NCI-H446 treated with DMSO at 0.1 percent for 48 hours (cell line): ENCODE measurements around the gene TTC39C.
"Not testable (repeated sequence)": the region's sequence is repeated elsewhere in the genome, so short reads cannot be mapped to it uniquely, and the experiment has no call there.

Source experiments
- DNase-seq: peaks from one replicate; lab custom pipeline; 2025; lab: John Stamatoyannopoulos, UW

Gene TTC39C

DNA sequence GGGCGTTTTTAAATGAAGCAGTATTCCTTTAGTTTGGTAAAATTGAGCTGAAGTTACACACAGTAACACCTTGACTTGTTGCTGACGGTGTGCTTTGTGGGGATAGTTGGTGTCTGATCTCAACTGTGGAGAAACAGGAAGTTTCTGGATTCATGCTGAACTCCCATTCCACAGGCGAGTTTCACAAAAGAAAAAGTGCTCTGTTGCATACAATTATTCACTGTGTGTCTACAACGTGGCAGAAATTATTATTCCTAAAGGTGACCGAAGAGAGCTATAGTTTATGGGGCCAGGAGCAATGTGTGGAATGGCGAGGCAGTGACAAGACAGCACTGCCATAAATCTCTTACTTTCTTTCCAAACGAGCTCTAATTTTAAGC lies 123.8 kb downstream of the TTC39C start:
- no peak for DNase-seq

DNA sequence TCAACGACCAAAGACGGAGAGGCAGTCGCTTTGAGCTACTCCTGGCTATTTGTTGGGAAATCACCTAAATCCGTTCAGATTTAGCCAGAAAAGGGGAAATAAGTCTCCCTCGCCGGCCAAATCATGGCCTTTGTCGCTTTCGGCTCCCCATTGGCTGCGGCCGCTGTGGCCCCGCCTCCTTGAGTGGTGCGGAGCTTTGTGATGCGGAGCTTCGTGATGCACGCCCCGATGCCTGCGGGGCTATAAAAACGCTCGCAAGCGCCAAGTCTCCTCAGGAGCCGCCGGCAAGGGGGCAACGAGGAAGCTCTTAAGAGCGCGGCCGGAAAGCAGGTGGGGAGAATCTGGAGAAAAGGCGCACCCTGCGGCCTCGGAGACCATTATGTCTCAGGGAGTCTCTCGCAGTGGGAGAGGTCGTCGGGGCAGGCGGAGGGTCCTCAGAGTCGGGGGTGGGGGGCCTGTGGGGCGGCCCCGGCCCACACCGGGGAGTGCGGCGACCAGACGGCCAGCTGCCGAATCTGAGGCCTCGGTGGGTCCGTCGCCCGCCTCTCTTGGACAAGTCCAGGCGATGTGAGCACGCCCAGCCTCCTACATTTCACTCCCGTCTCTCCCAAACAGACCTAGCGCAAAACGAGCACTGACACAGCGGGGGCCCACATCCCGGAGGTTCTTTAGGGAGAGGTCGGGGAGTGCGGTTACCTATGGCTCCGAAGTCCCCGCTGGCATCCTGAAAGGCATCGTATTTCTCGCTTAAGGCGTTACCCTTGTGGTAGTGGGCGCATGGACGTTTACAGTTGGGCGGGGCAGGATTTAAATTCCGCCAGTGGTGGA lies 124.4 kb downstream of the TTC39C start, which contains the start of gene CABYR:
TSS of gene CABYR (plus strand) at position 274 of the 828 bp plus-strand sequence. CDS start 4,053 bp downstream, outside the sequence.
- peak; percentile 44 for DNase-seq

GRCh38 chr18:24140697-24141096 lies 126.1 kb downstream of the TTC39C start:
- DNase-seq = no peak

DNA sequence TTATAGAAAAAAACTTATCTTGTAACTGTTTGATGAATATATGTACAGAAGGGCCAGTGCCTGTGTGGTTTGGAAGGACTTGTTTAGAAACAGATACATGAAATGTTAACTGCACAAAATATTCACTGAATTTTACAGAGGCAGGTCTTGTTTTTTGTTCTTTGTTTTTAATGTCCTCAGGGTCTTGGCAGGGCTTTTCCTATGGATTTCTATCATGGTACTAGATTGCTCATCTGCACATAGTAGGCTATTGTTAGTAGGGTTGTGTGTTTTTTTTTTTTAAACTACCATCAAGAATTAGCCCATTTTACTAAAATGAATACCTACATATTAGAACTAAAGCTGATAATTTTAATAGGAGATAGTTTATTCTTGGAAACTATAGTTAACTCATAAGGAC lies 127.8 kb downstream of the TTC39C start:
- DNase-seq = no peak

- not testable (repeated sequence) for DNase-seq
These were observed 135.0 kb downstream of the TTC39C start for GRCh38 chr18:24149591-24149990.

- DNase-seq = no peak
These were observed 138.8 kb downstream of the TTC39C start for GRCh38 chr18:24153397-24153796.

GRCh38 chr18:24157855-24158254 lies 143.3 kb downstream of the TTC39C start:
- DNase-seq = no peak

- DNase-seq = no peak
These were observed 145.5 kb downstream of the TTC39C start for GRCh38 chr18:24160086-24160485.

DNA sequence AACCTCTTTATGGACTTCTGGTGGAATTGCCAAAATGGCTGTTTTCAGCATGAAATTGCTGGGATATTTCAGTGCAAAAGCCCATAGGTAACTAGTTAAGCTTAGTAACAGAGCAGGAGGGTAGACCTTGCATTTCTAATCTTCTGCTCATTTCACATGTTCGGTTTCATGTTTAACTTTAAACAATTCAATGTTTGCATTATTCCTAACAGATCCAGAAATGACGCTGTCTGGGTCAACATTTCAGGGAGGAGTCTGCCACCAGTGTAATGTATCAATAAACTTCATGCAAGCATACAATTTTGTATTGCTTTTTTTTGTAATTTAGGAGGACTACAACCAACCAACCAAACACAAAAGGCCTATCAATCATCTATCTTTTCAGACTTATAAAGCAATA lies 146.8 kb downstream of the TTC39C start:
- no peak for DNase-seq

- DNase-seq = no peak
These were observed 153.9 kb downstream of the TTC39C start for GRCh38 chr18:24168496-24168895.

- DNase-seq = no peak
These were observed 155.8 kb downstream of the TTC39C start for GRCh38 chr18:24170360-24170759.

GRCh38 chr18:24173997-24174396 lies 159.4 kb downstream of the TTC39C start:
- DNase-seq = no peak

DNA sequence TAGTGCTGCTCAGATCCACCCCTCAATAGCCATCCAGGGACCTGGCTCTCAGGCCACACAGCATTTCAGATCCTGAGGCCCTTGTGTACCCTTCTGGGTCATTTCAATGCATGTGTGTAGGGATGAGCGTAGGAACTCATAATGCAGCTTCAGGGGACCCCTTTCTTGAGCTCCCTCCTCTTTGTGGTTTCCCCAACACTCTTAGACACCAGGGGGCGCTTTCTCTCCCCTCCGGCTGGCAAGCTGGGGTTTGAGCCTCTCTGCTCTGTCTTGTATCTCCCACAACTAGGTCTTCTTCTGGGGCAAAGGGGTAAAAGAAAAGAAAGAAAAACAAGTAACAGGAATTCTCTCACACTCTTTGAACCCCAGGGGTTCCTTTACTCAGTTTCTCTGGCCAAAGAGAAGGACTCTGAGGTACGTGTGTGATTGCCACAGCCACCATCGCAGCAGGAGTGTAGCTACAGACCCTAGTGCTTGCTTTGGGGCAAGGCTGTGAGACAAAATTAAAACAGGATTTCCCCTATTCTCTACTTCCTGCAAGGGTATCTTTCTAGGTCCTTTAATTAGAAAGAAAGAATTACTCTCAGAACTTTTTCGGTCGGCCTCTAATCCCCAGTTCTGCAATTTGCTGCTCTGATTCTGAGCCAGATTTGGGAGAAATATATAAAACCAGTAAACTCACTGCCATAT lies 162.3 kb downstream of the TTC39C start:
- no peak for DNase-seq

- DNase-seq = no peak
These were observed 163.1 kb downstream of the TTC39C start for GRCh38 chr18:24177499-24178133.

DNA sequence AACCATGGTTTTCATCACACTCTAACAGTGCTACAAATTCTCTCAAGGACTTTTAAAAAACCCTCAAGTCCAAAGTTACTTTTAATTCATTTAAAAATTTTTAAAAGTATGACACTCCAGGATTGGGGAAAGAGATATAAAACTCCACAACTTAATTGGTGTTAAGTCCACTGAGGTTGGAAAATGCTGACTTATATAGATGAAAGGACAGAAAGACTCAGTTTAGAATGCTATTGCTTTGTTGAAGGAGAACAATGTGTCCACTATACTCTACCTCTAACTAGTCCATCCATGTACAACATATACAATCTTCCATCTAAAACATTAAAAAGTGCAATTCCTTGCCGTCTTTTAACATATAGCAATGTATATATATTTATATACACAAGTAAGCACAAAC lies 165.5 kb downstream of the TTC39C start:
- DNase-seq = no peak

DNA sequence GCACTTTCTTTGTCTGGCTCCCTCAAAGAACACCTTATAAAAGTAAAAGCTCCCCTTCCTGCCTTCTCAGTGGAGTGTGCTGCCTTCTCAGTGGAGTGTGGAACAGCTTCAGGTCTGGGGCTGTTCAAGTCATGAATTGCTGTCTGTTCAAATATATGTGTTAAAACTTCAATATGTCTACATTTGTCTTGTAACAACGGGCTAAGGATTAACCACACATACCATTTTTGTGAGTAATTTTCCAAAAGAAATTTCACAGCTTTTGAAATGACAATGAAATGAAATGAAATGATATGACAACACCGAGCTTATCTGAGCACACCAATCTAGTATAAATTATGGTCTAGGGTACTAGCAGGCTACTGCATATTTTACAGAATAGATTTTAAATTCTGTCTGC lies 167.3 kb downstream of the TTC39C start:
- DNase-seq = no peak
